Renal pelvis (tissue), 4 donors: Measurements from ENCODE around the gene CHD2. TPM values are rescaled to one million over a fixed set of nuclear protein-coding genes. Genes with fewer than 3 reads are reported as not detected.
"Not testable (repeated sequence)": the region's sequence is repeated elsewhere in the genome, so short reads cannot be mapped to it uniquely, and the experiment has no call there.

Experiments
- DNase-seq: peaks from one replicate; pipeline ENCODE4 v3.0.0-alpha.2; 2013
- polyA plus RNA-seq, 3 donors: library from polyadenylated mRNA; unstranded; fragments of 120-200 nt; gene quantifications; one replicate each; pipeline ENCODE4 v1.2.1, GENCODE V29; 2013; ENCODE audit not compliant: insufficient read length in 3 of 3

CHD2 gene
- polyA plus RNA-seq, 3 donors: 106 to 140 (median 131) TPM

DNA sequence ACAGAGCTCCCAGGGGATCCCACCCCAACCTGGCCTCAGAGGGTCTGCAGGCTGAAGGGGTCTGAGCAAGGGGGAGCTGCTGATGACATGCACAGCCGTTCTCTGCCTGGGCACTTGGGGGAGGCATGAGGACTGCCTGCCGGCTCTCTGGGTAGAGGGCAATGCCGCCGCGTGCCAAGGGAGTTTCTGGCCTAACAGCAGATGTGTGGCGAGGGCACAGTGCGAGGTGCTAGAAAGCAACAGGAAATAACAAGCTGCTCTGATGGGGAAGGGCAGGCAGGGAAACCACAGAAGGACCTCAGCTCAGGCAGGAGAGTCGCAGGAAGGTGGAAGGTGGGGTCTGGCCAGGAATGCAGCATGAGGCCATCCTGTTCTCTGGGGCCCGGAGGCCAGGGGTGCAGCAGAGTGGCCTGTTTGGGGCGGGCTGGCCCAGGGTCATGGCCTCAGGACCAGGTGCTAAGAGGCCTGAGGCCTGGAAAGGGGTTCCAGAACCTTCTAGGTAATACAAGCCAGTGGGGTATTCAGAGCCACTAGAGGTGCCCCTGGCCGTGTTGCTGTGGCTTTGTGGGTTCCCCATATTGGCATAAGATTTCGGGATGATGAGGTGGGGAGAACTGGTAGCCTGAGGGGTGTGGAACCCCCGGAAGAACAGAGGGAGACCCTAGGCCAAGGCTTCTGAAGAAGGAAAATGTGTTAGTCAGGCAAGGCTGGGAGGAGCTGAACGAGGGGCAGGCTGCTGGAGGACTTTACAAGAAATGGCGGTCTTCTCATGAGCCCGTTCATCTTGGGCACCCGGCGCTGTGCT is 147.7 kb downstream of the CHD2 start:
- no peak for DNase-seq

- no peak for DNase-seq
Measured at GRCh38 chr15:93048426-93048721, 148.2 kb downstream of the CHD2 start.

GRCh38 chr15:93048759-93049161 is 148.6 kb downstream of the CHD2 start:
- DNase-seq: no peak

GRCh38 chr15:93049233-93049632 is 149.1 kb downstream of the CHD2 start:
- no peak for DNase-seq

DNA sequence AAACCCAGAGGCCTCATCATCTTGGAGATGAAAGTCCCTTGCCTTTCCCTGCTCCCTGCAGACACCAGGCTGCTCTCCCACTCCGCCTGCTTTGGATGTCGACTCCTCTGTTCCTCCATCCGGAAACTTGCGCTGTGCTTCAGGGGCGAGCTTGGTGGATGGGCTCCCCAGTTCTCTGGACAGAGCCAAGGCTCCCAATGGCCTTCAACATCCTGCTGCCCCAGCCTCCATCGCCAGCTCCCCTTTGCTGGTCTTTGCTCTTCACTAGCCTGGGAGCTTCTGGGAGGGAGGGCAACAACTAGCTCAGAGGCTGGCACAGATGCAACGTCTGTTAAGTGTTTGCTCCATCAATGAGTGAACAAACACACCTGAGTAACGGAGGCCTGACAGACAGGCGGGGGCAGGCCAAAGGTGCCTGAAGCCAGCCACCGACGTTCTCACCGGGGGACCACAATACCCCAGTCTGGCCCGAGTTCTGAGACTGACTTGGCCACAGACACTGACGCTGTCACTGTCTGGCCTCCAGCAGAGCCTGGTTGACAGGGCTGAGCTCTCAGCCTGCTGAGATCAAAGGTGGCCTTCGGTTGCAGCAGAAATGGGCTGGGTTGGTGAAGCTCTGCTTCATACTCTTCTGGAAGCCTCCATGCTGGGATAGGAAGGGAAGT is 149.9 kb downstream of the CHD2 start:
- DNase-seq: no peak

DNA sequence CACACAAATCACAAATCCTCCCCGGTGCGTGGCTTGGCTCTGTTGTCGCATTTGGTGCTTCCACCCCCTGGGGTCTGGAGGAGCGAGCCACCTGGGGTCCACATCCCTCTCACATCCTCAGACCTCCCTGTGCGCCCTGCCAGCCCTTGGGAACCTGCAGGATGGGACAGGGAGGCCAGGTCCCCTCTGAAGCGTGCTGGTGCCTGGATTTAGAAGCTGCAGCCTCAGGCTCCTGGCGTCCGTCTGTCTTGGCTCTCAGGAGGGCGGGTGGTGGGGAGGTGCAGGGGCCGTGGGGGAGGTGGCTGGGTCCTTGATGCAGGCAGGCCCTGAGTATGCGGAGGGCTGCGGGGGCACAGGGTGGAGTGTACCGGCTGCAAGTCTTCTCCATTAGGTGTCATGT is 150.5 kb downstream of the CHD2 start:
- DNase-seq: no peak

- DNase-seq: no peak
Measured at GRCh38 chr15:93051236-93052089, 151.3 kb downstream of the CHD2 start.

DNA sequence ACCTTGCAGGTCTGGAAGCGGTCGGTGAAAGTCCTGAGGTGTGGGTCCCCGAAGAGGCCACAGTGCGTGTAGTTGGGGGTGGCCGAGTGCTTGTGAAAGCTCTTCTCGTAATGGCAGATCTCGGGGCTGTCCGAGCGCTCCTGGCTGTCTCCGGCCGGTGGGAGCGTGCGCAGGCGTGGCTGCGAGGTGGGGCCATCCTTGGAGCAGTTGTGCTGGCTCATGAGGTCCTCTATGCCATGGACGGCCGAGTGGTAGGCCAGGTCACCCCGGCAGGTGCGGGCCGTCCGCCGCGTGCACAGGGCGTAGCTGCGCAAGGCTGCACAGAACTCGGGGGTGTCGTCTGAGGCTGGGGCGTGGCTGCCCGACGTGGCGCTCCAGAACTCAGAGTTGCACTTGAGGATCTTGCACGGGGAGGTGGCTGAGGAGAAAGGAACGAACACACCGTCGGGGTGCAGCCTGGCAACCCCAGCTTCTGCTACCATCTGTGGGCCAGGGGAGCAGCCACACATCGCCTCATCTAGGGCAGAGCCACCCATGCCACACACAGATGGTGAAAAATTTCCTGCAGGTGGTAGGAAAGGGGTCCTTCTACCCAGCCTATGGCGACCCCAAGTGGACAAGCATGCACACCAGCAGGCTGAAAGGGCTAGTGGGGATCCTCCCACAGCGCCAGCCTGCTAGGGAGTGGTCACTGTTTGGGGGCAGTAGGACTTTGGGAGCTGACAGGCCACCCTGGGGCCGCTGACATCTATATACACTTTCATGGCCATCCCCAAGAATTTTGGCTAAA is 152.2 kb downstream of the CHD2 start:
- no peak for DNase-seq

DNA sequence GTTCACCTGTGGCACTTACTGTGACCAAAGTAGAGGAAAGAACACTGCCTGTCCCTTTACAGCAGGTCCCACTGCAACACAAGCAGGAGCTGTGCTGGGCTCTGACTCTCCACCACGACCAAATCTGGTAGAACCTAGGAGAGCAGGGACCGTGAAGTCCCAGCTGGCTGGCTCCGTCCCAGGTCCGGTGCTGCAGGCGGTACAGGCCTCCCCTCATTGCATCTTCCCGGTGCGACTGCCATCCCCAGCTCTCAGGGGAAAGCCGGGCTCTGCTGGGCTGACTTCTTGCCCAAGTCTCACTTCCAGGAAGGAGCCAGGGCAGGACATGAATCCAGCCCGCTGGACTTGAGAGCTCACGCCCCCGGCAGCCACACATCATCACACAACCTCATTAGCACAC is 155.1 kb downstream of the CHD2 start:
- no peak for DNase-seq

DNA sequence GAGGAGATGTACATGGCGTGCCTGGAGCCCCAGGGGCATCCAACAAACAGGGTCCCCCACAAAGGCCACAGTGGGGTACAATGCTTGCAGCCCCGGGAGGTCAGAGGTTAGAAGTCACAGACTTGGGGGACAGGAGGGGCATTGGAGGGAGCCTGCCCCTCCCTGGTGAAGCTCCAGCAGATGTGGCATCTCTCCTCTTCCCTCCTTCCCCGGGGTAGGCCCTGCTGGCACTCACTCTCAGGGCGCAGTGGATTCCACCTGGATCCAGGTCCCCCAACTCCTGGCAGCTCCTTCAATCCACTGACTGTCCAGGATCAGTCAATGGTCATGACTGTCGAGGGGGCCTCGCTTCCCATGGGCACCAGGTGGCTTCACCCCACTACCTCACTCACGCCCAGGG is 156.7 kb downstream of the CHD2 start:
- no peak for DNase-seq

GRCh38 chr15:93057618-93058017 is 157.5 kb downstream of the CHD2 start:
- DNase-seq: no peak

GRCh38 chr15:93058128-93058527 is 158.0 kb downstream of the CHD2 start:
- no peak for DNase-seq

- DNase-seq: no peak
Measured at GRCh38 chr15:93058904-93059427, 158.8 kb downstream of the CHD2 start.

DNA sequence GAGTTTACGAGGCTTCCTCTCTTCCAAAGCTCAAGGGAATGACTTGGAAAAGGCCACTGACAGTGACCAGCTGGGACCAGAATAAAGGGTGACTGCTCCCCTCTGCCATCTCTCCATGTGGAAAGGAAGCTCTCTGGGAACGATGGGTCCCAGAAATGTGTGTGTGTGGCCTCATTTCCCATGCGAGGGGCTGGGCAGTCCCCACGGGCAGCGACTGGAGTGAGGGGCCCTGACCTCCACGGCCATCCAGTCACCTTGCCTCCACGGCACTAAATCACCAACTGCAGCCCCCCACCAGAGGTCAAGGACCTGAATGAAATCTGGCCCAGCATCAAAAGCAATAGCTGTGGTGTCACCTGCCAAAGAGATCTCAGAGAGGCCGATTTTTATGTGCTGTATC is 159.3 kb downstream of the CHD2 start:
- no peak for DNase-seq

DNA sequence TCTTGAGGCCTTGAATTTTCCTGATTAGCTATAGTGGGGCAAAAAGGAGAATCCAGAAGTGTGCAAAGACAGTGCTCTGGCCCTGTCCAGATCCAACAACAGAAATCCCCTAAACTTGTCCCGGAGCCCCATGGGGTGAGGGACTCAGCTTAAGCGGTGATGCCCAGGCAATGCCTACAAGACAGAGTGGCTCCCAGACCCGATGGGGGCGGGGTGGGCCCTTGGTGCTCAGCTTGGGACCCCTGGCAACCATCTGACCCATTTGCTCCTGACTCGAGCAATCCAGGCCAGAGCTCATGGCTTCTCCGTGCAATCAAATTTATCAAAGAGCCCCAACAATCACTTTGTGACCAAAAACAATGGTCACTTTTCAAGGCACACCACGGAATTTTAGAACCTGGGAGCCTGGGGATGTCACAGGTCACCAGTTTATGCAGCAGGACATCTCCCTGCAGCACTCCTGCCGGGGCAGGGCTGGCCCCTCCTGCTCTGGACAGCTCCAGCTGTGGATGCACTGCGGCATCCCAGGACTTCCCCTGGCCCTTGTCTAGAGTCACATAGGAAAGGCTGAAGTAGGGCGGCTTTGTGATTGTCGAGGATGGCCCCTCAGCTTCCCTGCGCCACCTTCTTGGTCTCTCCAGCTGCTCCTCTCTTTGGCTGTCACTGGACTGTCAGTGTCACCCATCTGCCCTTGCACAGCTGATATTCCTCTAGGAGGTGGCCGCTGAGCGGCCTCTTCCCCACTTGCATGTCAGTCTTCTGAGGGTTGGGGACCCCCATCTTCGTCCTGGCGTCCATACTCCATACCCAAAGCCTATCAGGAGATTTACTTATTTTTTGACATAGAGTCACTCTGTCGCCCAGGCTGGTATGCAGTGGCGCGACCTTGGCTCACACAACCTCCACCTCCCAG is 160.5 kb downstream of the CHD2 start:
- no peak for DNase-seq

GRCh38 chr15:93062628-93063261 is 162.6 kb downstream of the CHD2 start:
- DNase-seq: not testable (repeated sequence)

GRCh38 chr15:93063262-93063671 is 163.1 kb downstream of the CHD2 start:
- DNase-seq: no peak

- no peak for DNase-seq
Measured at GRCh38 chr15:93063796-93064690, 163.9 kb downstream of the CHD2 start.

DNA sequence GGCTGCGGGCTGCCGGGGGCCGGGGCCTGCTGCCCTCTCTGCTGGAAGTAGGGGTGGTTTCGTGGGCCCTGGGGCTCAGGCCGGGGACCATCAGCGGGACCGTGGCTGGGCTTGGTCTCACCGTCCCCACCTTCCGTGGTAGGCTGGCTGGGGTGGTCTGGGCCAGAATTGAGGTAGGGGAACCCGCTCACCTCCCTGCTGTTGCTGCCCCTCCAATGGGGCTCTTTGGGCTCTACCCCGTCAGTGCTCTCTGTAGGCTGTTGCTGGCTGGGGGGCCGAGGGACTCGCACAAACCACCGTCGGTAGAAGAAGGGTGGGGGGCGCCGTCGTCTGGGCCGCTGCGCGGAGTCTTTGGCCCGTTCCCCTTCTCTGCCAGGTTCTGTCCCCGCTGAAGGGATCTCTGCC is 165.5 kb downstream of the CHD2 start:
- DNase-seq: no peak
